ENCODE results near the gene KLK7.

DNA sequence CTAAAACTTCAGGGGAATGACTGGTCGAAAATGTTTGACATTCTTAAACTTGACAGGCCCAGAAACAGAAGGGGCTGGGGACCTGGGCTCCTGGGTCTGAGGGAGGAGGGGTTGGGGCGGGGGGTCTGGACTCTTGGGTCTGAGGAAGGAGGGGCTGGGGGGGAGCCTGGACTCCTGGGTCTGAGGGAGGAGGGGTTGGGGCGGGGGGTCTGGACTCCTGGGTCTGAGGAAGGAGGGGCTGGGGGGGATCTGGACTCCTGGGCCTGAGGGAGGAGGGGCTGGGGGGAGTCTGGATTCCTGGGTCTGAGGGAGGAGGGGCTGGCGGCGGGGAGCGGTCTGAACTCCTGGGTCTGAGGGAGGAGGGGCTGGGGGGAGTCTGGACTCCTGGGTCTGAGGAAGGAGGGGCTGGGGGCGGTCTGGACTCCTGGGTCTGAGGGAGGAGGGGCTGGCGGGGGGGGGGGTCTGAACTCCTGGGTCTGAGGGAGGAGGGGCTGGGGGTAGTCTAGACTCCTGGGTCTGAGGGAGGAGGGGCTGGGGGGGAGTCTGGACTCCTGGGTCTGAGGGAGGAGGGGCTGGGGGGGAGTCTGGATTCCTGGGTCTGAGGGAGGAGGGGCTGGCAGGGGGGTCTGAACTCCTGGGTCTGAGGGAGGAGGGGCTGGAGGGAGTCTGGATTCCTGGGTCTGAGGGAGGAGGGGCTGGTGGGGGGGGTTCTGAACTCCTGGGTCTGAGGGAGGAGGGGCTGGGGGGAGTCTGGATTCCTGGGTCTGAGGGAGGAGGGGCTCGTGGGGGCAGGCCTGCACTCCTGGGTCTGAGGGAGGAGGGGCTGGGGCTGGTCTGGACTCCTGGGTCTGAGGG, 8.8 kb downstream of the KLK7 start:
- TF ChIP-seq CTCF (IDR thresholded peaks at IDR 0.05) (no peak), POLR2A (IDR thresholded peaks at IDR 0.05) (no peak)

All from esophagus squamous epithelium (tissue), 4 donors.